Fibroblast of villous mesenchyme (primary cell): ENCODE results near the gene SMIM36. TPM values are rescaled to one million over a fixed set of nuclear protein-coding genes. Genes with fewer than 3 reads are reported as not detected.
"Not testable (repeated sequence)": the region's sequence is repeated elsewhere in the genome, so short reads cannot be mapped to it uniquely, and the experiment has no call there.

Experiments used
- DNase-seq: peaks from one replicate; pipeline ENCODE4 v3.0.0-alpha.2; 2010; ENCODE audit warnings: low read depth
- H3K4me3 ChIP-seq: 2 replicates; pipeline ENCODE4 v1.5.1; 2011; ENCODE audit warnings: low read depth, mild to moderate bottlenecking, low read length
- CTCF ChIP-seq: IDR thresholded peaks from 2 replicates; pipeline ENCODE4 v1.5.1; 2012; ENCODE audit warnings: low read depth, mild to moderate bottlenecking, low read length; ENCODE audit not compliant: insufficient read depth
- total RNA-seq: library from RNA; depleted of rRNA; stranded (reverse); fragments of >200 nt; gene quantifications from 2 replicates; pipeline ENCODE4 v1.2.3, GENCODE V29; 2012

The SMIM36 gene
- total RNA-seq, 1 donor = not detected

- peak; percentile 79 for DNase-seq
- H3K4me3 ChIP-seq = no peak overlapping the region
- TF ChIP-seq CTCF = peak; percentile 95
Measured at GRCh38 chr17:55513885-55514590, 2.8 kb upstream of the SMIM36 start.

GRCh38 chr17:55507669-55508068 lies 3.6 kb downstream of the SMIM36 start:
- not testable (repeated sequence) for DNase-seq, H3K4me3 ChIP-seq

- not testable (repeated sequence) for DNase-seq, H3K4me3 ChIP-seq
Measured at GRCh38 chr17:55501626-55502025, 9.6 kb downstream of the SMIM36 start.

- no peak for TF ChIP-seq CTCF
- no peak overlapping the region for H3K4me3 ChIP-seq
Measured at GRCh38 chr17:55500103-55500502, 11.1 kb downstream of the SMIM36 start.

GRCh38 chr17:55496094-55496881 lies 15.0 kb downstream of the SMIM36 start:
- TF ChIP-seq CTCF = no peak
- no peak overlapping the region for H3K4me3 ChIP-seq
- DNase-seq = peak; percentile 97

More at GRCh38 chr17:55500103-55500502, 11.1 kb downstream of the SMIM36 start:
- DNase-seq = no peak

- DNase-seq = peak; percentile 49
- no peak for TF ChIP-seq CTCF
- H3K4me3 ChIP-seq = no peak overlapping the region
Measured at GRCh38 chr17:55495239-55495638, 16.0 kb downstream of the SMIM36 start.

- no peak overlapping the region for H3K4me3 ChIP-seq
- no peak for DNase-seq
- TF ChIP-seq CTCF = no peak
Measured at GRCh38 chr17:55492781-55493341, 18.4 kb downstream of the SMIM36 start.

- H3K4me3 ChIP-seq = no peak overlapping the region
- no peak for TF ChIP-seq CTCF
- no peak for DNase-seq
Measured at GRCh38 chr17:55490376-55490775, 20.9 kb downstream of the SMIM36 start.
